Large intestine (tissue), 3 donors: ENCODE data around the gene PSME4. TPM values are rescaled to one million over a fixed set of nuclear protein-coding genes. Genes with fewer than 3 reads are reported as not detected.
"Not testable (repeated sequence)": the region's sequence is repeated elsewhere in the genome, so short reads cannot be mapped to it uniquely, and the experiment has no call there.

Source experiments
- DNase-seq, 2 donors: peaks; one replicate each; pipeline versions ENCODE4 v3.0.0 to v3.0.0-alpha.2; 2013
- H3K27ac ChIP-seq: one replicate; pipeline ENCODE4 v1.5.1; 2013; ENCODE audit warnings: low read length
- H3K27me3 ChIP-seq: 2 replicates; pipeline ENCODE4 v1.6.1; 2013; ENCODE audit warnings: low read length; ENCODE audit not compliant: control insufficient read depth, insufficient read depth
- H3K36me3 ChIP-seq: 2 replicates; pipeline ENCODE4 v1.6.1; 2013; ENCODE audit warnings: low read length; ENCODE audit not compliant: control insufficient read depth, insufficient read depth
- H3K4me1 ChIP-seq: one replicate; pipeline ENCODE4 v1.6.1; 2013; ENCODE audit warnings: low read length; ENCODE audit not compliant: control insufficient read depth, insufficient read depth
- H3K4me3 ChIP-seq: one replicate; pipeline ENCODE4 v1.5.1; 2013; ENCODE audit warnings: low read length
- H3K9me3 ChIP-seq: one replicate; pipeline ENCODE4 v1.6.1; 2013; ENCODE audit warnings: mild to moderate bottlenecking, low read depth, low read length, moderate library complexity; ENCODE audit not compliant: control insufficient read depth
- WGBS: methylation state at CpG from one replicate; pipeline ENCODE4 v1.1.5; 2013; ENCODE audit warnings: low lambda C conversion rate; ENCODE audit not compliant: insufficient coverage; 5-methylcytosine and 5-hydroxymethylcytosine counted together
- polyA plus RNA-seq: library from polyadenylated mRNA; unstranded; fragments of 120-200 nt; gene quantifications from one replicate; pipeline ENCODE4 v1.2.1, GENCODE V29; 2013

Gene PSME4
- polyA plus RNA-seq, 1 donor, result 26.6 TPM

DNA sequence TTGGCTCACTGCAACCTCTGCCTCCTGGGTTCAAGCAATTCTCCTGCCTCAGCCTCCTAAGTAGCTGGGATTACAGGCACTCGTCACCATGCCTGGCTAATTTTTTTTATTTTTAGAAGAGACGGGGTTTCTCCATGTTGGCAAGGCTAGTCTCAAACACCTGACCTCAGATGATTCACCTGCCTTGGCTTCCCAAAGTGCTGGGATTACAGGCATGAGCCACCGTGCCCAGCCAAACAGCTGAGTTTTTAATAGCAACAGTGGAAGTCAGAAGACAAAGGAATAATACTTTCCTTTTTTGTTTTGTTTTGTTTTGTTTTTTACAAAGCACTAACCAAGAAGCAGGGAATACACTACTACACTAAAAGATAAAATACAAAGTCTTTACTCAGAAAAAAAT is 127.9 kb downstream of the PSME4 start:
- no CpG with 5 or more reads among the region's 3 CpGs for WGBS

GRCh38 chr2:53841651-53842050 is 129.1 kb downstream of the PSME4 start:
- 80% methylated on average over 1 of the region's 7 CpGs for WGBS
- DNase-seq, H3K9me3 ChIP-seq: not testable (repeated sequence)

More for the DNA sequence above, 127.9 kb downstream of the PSME4 start:
- no peak for DNase-seq
- Histone ChIP-seq H3K27ac (no peak overlapping the region), H3K9me3 (no peaks in the 10 kb centered on the region), H3K4me1 (peaks cover under 1% of the 10 kb centered on the region), H3K36me3 (no peaks in the 10 kb centered on the region), H3K4me3 (no peak overlapping the region), H3K27me3 (no peaks in the 10 kb centered on the region)

DNA sequence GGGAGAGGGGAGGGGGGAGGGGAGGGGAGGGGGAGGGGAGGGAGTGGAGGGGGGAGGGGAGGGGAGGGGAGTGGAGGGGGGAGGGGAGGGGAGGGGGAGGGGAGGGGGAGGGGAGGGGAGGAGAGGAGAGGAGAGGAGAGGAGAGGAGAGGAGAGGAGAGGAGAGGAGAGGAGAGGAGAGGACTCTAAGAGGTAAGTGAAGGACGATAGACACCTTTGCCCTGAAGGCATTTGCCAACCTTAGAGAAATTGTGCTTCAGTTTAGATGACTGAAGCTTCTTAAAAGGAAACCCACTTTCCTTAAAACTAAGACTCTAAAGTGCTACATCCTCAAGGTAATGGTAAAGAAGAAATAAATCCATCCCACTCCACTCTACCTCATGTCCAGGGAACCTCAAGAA is 130.2 kb downstream of the PSME4 start:
- Histone ChIP-seq H3K27me3 (no peaks in the 10 kb centered on the region), H3K9me3 (no peaks in the 10 kb centered on the region), H3K4me3 (no peak overlapping the region), H3K27ac (no peak overlapping the region), H3K36me3 (no peaks in the 10 kb centered on the region), H3K4me1 (no peaks in the 10 kb centered on the region)
- no peak for DNase-seq
- no CpG with 5 or more reads among the region's 1 CpG for WGBS

More at GRCh38 chr2:53841651-53842050, 129.1 kb downstream of the PSME4 start:
- H3K27ac ChIP-seq, H3K36me3 ChIP-seq, H3K4me3 ChIP-seq, H3K27me3 ChIP-seq, H3K4me1 ChIP-seq: not testable (repeated sequence)

- H3K27ac ChIP-seq, H3K4me3 ChIP-seq, H3K36me3 ChIP-seq, H3K9me3 ChIP-seq, DNase-seq, H3K27me3 ChIP-seq, H3K4me1 ChIP-seq: not testable (repeated sequence)
- no CpG with 5 or more reads among the region's 4 CpGs for WGBS
Measured at GRCh38 chr2:53829980-53830290, 140.9 kb downstream of the PSME4 start.

- WGBS, result 100% methylated on average over 3 of the region's 11 CpGs
- Histone ChIP-seq H3K4me1 (peaks cover 8% of the 10 kb centered on the region), H3K36me3 (peaks cover 4% of the 10 kb centered on the region), H3K27me3 (no peaks in the 10 kb centered on the region), H3K27ac (no peak overlapping the region), H3K4me3 (no peak overlapping the region), H3K9me3 (no peaks in the 10 kb centered on the region)
- DNase-seq, result no peak
Measured at GRCh38 chr2:53829273-53829979, 141.4 kb downstream of the PSME4 start.

- Histone ChIP-seq H3K4me1 (peaks cover 8% of the 10 kb centered on the region), H3K36me3 (peaks cover 4% of the 10 kb centered on the region), H3K4me3 (no peak overlapping the region), H3K27me3 (no peaks in the 10 kb centered on the region), H3K9me3 (no peaks in the 10 kb centered on the region), H3K27ac (no peak overlapping the region)
- WGBS, result 100% methylated on average over 1 of the region's 4 CpGs
- no peak for DNase-seq
Measured at GRCh38 chr2:53828331-53828730, 142.5 kb downstream of the PSME4 start.

DNA sequence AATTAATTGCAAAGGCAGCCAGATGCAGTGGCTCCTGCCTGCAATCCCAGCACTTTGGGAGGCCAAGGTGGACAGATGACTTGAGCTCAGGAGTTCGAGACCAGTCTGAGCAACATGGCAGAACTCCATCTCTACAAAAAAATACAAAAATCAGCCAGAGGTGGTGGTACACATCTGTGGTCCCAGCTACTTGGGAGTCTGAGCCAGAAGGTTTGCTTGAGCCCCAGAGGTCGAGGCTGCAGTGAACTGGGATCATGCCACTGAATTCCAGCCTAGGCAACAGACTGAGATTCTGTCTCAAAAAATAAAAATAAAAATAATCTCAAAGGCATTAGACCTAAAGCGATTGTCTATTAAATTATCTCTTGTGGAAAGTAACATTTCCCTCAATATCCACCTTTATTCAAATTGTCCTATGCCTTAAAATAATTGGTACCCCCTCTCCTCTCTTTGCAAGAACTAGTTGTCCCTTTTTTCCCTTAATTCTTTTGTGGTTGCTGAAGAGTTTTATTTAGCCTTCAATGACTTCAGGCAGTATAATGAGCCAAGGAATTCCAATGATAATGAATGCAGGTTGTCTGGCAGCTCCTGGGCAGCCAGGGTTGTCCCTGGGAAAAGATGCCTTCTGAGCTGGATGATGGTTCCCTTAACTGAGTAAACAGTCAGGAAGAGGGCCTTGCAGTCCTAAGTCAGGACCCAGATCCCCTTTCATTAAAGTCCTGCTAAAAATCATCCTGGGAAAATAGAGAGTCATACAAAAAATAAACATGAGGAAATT is 143.2 kb downstream of the PSME4 start:
- H3K27ac ChIP-seq, result peak overlapping the region; percentile 69
- H3K4me1 ChIP-seq, result peaks cover 8% of the 10 kb centered on the region
- no peak for DNase-seq

DNA sequence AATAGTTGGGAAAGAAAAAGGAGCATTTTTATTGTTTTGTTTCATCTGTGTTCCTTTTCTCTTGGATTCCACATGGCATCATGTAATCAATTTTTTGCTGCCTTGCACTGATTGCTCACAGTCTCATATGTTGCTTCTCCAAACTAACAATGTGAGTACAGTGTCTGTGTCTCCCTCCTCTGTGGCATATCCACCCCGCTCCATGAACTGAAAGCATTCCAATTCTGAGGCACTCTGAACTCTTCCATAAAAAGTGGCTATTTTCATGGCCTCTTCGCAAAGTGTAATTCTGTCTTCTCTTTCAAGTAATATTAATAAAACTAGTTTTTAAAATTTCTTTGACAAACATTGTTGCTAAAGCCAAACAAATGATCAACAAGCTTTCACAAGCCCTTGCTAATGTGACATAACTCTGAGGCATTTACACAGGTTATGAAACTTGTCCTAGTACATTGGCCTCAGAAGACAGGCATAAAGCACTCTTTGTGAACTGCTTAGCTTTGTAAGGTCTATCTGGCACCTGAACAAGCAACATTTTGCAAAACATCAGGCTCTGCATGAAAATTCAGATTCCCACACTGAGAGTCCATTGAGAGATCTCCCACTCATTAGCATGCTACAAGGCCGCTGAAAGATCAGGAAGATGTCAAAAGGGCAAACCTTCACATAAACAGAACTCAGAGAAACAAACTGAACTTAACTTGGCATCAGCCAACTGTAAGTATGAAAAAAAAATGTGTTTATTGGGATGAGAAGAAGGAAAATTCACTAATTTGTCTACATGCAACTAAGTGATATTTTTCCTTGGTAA is 144.0 kb downstream of the PSME4 start:
- Histone ChIP-seq H3K36me3 (peaks cover 4% of the 10 kb centered on the region), H3K27ac (peak overlapping the region; percentile 69), H3K9me3 (no peaks in the 10 kb centered on the region), H3K27me3 (no peaks in the 10 kb centered on the region), H3K4me1 (peaks cover 8% of the 10 kb centered on the region), H3K4me3 (no peak overlapping the region)
- peak; percentile 41 to 63 for DNase-seq
- no CpG with 5 or more reads among the region's 3 CpGs for WGBS

More for the DNA sequence above, 143.2 kb downstream of the PSME4 start:
- H3K36me3 ChIP-seq, result peaks cover 4% of the 10 kb centered on the region
- no peak overlapping the region for H3K4me3 ChIP-seq
- H3K27me3 ChIP-seq, result no peaks in the 10 kb centered on the region
- no CpG with 5 or more reads among the region's 3 CpGs for WGBS
- no peaks in the 10 kb centered on the region for H3K9me3 ChIP-seq

DNA sequence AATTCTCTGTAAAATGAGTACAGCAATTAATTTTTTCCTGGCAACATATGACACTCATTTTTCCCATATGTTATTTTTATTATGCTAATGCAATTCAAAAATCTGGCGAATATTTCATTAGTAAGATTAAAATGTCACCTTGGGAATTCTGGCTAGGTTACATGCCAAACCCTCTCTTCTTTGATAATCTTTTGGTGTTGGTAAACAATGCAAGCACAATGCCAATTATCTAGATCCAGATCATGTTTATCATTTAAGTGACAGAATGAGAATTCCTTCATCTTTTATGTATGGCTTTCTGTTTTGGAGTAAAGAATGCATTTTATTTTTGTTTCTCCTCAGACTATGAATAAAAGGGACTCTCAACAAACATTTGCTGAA is 144.8 kb downstream of the PSME4 start:
- 83% methylated on average over 1 of the region's 1 CpG for WGBS
- Histone ChIP-seq H3K9me3 (no peaks in the 10 kb centered on the region), H3K27ac (peak overlapping the region; percentile 69), H3K36me3 (peaks cover under 1% of the 10 kb centered on the region), H3K4me3 (no peak overlapping the region), H3K27me3 (no peaks in the 10 kb centered on the region), H3K4me1 (peaks cover 8% of the 10 kb centered on the region)
- no peak for DNase-seq

GRCh38 chr2:53823639-53824038 is 147.2 kb downstream of the PSME4 start:
- peaks cover 22% of the 10 kb centered on the region for H3K4me1 ChIP-seq
- not testable (repeated sequence) for DNase-seq, H3K27me3 ChIP-seq, H3K4me3 ChIP-seq, H3K27ac ChIP-seq, H3K36me3 ChIP-seq, H3K9me3 ChIP-seq
- WGBS, result no CpG with 5 or more reads among the region's 9 CpGs
